ENCODE measurements around the gene MAML2. TPM values are rescaled to one million over a fixed set of nuclear protein-coding genes. Genes with fewer than 3 reads are reported as not detected.
A peak's percentile ranks its signal among the peaks of the same experiment; 100 is the strongest.

MAML2 gene
- total and polyA plus RNA-seq, 2 of the 13 experiments (the other 11 are each of a cell fraction or from before 2014, with no cell fraction given) = 2.3 to 25.9 TPM

DNA sequence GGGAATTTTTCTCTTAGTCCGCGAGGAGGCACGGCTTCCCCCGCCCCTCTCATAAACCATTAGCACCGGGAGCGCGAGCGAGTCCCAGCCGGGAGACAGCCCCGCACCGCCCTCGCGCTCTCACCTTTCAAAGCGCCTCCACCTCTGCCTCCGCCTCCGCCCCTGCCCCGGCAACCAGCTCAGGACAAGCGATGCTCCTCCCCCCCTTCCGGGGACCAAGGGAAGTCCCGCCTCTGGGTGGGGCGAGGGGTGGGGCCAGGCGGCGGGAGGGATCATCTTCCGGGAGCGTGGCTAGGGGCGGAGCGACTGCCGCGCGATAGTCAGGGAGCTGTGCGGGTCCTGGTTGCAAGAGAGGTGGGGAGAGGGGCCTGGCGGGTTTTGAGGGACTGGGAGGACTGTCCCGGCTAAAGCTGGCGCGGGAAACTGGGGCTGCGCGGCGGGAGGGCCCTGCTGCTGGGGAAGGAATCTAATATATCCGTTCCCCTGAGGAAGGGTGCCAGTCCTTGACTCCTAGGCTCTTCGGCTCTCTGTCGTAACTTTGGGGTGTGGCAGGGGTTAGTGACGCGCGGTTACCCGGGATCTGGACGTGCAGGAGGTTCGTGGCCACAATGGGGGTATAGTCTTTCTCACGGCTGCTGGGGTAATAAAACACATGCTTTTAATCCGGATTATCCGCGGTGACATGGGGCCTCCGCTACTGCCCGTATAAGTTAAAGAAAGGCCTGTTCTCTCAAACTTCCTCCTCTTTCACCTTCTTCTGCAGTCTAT lies 46.9 kb upstream of the MAML2 start, which contains the start of the genes CCDC82 and JRKL (continued):
- TF ChIP-seq ATF7-NPFF (CRISPR knock-in tag; IDR thresholded peaks at IDR 0.05; ENCODE audit: low read depth) = no peak; the same call in 1 of the 2 replicates
- no peak for TF ChIP-seq ZNF282 (IDR thresholded peaks at IDR 0.05; ENCODE audit: partially characterized antibody)
- peak; percentile 55; the same call in 1 of the 2 replicates for TF ChIP-seq MTF1 (CRISPR knock-in tag; IDR thresholded peaks at IDR 0.05)
- peak; percentile 54 for TF ChIP-seq CBX1 (IDR thresholded peaks at IDR 0.05; ENCODE audit: low read depth)
- TF ChIP-seq SMARCC2 (IDR thresholded peaks at IDR 0.05) = no peak
- TF ChIP-seq FOXA3 (CRISPR knock-in tag; IDR thresholded peaks at IDR 0.05) = peak; percentile 47; the same call in 1 of the 2 replicates
- no peak for TF ChIP-seq ZSCAN30 (CRISPR knock-in tag; IDR thresholded peaks at IDR 0.05)
- TF ChIP-seq PCBP2 (optimal IDR thresholded peaks at IDR 0.05; ENCODE audit: low read depth, low read length, poor library complexity, severe bottlenecking) = no peak
- peak; percentile 78; the same call in 1 of the 2 replicates for TF ChIP-seq REL (CRISPR knock-in tag; conservative IDR thresholded peaks at IDR 0.05)
- peak; percentile 72; the same call in 1 of the 2 replicates for TF ChIP-seq SNAI1 (CRISPR knock-in tag; IDR thresholded peaks at IDR 0.05; ENCODE audit: borderline replicate concordance)
- TF ChIP-seq ZNF614 (CRISPR knock-in tag; IDR thresholded peaks at IDR 0.05; ENCODE audit: borderline replicate concordance) = peak; percentile 64; the same call in 1 of the 2 replicates
- no peak for TF ChIP-seq EEA1 (CRISPR knock-in tag; IDR thresholded peaks at IDR 0.05; ENCODE audit: borderline replicate concordance)
- no peak; the same call in 1 of the 2 replicates for TF ChIP-seq CREM (IDR thresholded peaks at IDR 0.05)
- no peak for TF ChIP-seq CREM (CRISPR knock-in tag; IDR thresholded peaks at IDR 0.05)
- TF ChIP-seq, protein P1, sequence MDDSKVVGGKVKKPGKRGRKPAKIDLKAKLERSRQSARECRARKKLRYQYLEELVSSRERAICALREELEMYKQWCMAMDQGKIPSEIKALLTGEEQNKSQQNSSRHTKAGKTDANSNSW (CRISPR knock-in tag; IDR thresholded peaks at IDR 0.05; ENCODE audit: borderline replicate concordance) = 0 out of 2 replicates have a peak, but pooled peaks have one; percentile 21
- no peak for TF ChIP-seq ZNF253 (CRISPR knock-in tag; IDR thresholded peaks at IDR 0.05; ENCODE audit: borderline replicate concordance)
- no peak for TF ChIP-seq NFIB (CRISPR knock-in tag; IDR thresholded peaks at IDR 0.05; ENCODE audit: borderline replicate concordance)
- TF ChIP-seq KAT7 (CRISPR knock-in tag; IDR thresholded peaks at IDR 0.05; ENCODE audit: borderline replicate concordance) = peak; percentile 63; the same call in 1 of the 2 replicates
- TF ChIP-seq, protein P2, sequence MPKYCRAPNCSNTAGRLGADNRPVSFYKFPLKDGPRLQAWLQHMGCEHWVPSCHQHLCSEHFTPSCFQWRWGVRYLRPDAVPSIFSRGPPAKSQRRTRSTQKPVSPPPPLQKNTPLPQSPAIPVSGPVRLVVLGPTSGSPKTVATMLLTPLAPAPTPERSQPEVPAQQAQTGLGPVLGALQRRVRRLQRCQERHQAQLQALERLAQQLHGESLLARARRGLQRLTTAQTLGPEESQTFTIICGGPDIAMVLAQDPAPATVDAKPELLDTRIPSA (CRISPR knock-in tag; IDR thresholded peaks at IDR 0.05; ENCODE audit: borderline replicate concordance) = peak; percentile 87; the same call in 1 of the 2 replicates
- TF ChIP-seq AGO1 (IDR thresholded peaks at IDR 0.05; ENCODE audit: low read depth, low read length, poor library complexity, severe bottlenecking) = peak; percentile 70
- TF ChIP-seq ZFP36 (IDR thresholded peaks at IDR 0.05; ENCODE audit: borderline replicate concordance, low read depth, low read length, partially characterized antibody) = no peak
- TF ChIP-seq HDAC6 (IDR thresholded peaks at IDR 0.05; ENCODE audit: low read depth, low read length) = no peak
- TF ChIP-seq, protein P3, sequence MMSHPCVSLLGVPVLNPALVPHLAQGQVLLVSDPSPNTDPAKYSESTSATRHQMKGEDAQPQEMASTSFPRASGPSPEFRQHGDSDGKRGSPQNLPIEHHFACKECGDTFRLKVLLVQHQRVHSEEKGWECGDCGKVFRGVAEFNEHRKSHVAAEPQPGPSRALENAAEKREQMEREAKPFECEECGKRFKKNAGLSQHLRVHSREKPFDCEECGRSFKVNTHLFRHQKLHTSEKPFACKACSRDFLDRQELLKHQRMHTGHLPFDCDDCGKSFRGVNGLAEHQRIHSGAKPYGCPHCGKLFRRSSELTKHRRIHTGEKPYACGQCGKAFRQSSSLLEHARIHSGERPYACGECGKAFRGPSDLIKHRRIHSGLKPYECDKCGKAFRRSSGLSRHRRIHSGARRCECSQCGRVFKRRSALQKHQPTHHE (CRISPR knock-in tag; IDR thresholded peaks at IDR 0.05; ENCODE audit: borderline replicate concordance) = peak; percentile 76; the same call in 1 of the 2 replicates
- TF ChIP-seq PRMT3 (CRISPR knock-in tag; IDR thresholded peaks at IDR 0.05; ENCODE audit: borderline replicate concordance, low read depth) = no peak
- no peak for TF ChIP-seq ZNF354B (CRISPR knock-in tag; IDR thresholded peaks at IDR 0.05)
